A549 (cell line): Measurements from ENCODE around the gene TFAM.

Experiments
- CHD2 ChIP-seq: fragments of 150-350 bp; IDR thresholded peaks from 2 replicates; pipeline ENCODE4 v1.6.1; 2014; ENCODE audit warnings: low read length; ENCODE audit not compliant: partially characterized antibody
- TF ChIP-seq, protein P1 (sequence below): fragments of >200 bp; sonication (Bioruptor Twin); formaldehyde crosslinking; IDR thresholded peaks from 3 replicates; pipeline ENCODE4 v1.5.1; 2016

GRCh38 chr10:58385784-58386112 is 538 bp downstream of the TFAM start:
- TF ChIP-seq, protein P1, sequence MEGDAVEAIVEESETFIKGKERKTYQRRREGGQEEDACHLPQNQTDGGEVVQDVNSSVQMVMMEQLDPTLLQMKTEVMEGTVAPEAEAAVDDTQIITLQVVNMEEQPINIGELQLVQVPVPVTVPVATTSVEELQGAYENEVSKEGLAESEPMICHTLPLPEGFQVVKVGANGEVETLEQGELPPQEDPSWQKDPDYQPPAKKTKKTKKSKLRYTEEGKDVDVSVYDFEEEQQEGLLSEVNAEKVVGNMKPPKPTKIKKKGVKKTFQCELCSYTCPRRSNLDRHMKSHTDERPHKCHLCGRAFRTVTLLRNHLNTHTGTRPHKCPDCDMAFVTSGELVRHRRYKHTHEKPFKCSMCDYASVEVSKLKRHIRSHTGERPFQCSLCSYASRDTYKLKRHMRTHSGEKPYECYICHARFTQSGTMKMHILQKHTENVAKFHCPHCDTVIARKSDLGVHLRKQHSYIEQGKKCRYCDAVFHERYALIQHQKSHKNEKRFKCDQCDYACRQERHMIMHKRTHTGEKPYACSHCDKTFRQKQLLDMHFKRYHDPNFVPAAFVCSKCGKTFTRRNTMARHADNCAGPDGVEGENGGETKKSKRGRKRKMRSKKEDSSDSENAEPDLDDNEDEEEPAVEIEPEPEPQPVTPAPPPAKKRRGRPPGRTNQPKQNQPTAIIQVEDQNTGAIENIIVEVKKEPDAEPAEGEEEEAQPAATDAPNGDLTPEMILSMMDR = no peak
- no peak for TF ChIP-seq CHD2
